NCI-H1436 (cell line): ENCODE data around the gene EPN2.
A peak's percentile ranks its signal among the peaks of the same experiment; 100 is the strongest.
"Not testable (repeated sequence)": the region's sequence is repeated elsewhere in the genome, so short reads cannot be mapped to it uniquely, and the experiment has no call there.

Source experiments
- DNase-seq: peaks from one replicate; lab custom pipeline; 2025; lab: John Stamatoyannopoulos, UW

EPN2 gene

GRCh38 chr17:19345486-19346350 lies 108.6 kb downstream of the EPN2 start:
- no peak for DNase-seq

GRCh38 chr17:19346351-19347255 lies 109.4 kb downstream of the EPN2 start:
- peak; percentile 94 for DNase-seq

- DNase-seq, result no peak
Measured at GRCh38 chr17:19347323-19348080, 110.3 kb downstream of the EPN2 start.

GRCh38 chr17:19348081-19348650 lies 111.0 kb downstream of the EPN2 start:
- no peak for DNase-seq

- no peak for DNase-seq
Measured at GRCh38 chr17:19348806-19349205, 111.6 kb downstream of the EPN2 start.

- not testable (repeated sequence) for DNase-seq
Measured at GRCh38 chr17:19353401-19353800, 116.2 kb downstream of the EPN2 start.

GRCh38 chr17:19354748-19355147 lies 117.6 kb downstream of the EPN2 start:
- no peak for DNase-seq

- no peak for DNase-seq
Measured at GRCh38 chr17:19357351-19357750, 120.2 kb downstream of the EPN2 start.

GRCh38 chr17:19357761-19358160 lies 120.6 kb downstream of the EPN2 start:
- no peak for DNase-seq

GRCh38 chr17:19359151-19359550 lies 122.0 kb downstream of the EPN2 start:
- no peak for DNase-seq

GRCh38 chr17:19359856-19360255 lies 122.7 kb downstream of the EPN2 start:
- DNase-seq, result no peak

- DNase-seq, result no peak
Measured at GRCh38 chr17:19360772-19361171, 123.6 kb downstream of the EPN2 start.

- DNase-seq, result no peak
Measured at GRCh38 chr17:19361326-19361725, 124.2 kb downstream of the EPN2 start.

GRCh38 chr17:19361944-19362276 lies 124.7 kb downstream of the EPN2 start:
- no peak for DNase-seq

- DNase-seq, result peak; percentile 97
Measured at GRCh38 chr17:19362277-19363113, 125.3 kb downstream of the EPN2 start, which contains the start of gene B9D1. TSS of gene B9D1 (minus strand) at chr17:19362723. CDS start at chr17:19362569, 154 bp downstream.

- DNase-seq, result no peak
Measured at GRCh38 chr17:19363114-19363438, 125.9 kb downstream of the EPN2 start.

- DNase-seq, result no peak
Measured at GRCh38 chr17:19363460-19364035, 126.4 kb downstream of the EPN2 start.

GRCh38 chr17:19364699-19365498 lies 127.7 kb downstream of the EPN2 start:
- no peak for DNase-seq

- no peak for DNase-seq
Measured at GRCh38 chr17:19365499-19365817, 128.3 kb downstream of the EPN2 start.
